Activated T-helper 1 cell treated with anti-CD3 and anti-CD28 coated beads, Interleukin-12 subunit alpha, Interleukin-12 subunit beta, Interleukin-2, Interleukin-4 antibody, amounts not matched to agents 30 ng/mL and 10 ng/mL and 1 ng/mL, durations not matched to agents 14 hours and 24 hours and 36 hours (primary cell): Measurements from ENCODE around the gene SEM1. TPM values are rescaled to one million over a fixed set of nuclear protein-coding genes. Genes with fewer than 3 reads are reported as not detected.
A peak's percentile ranks its signal among the peaks of the same experiment; 100 is the strongest.
"Not testable (repeated sequence)": the region's sequence is repeated elsewhere in the genome, so short reads cannot be mapped to it uniquely, and the experiment has no call there.

Experiments used
- DNase-seq: peaks from one replicate; pipeline ENCODE4 v3.0.0; 2021; ENCODE audit warnings: low spot score
- H3K27ac Mint-ChIP-seq: one replicate; pipeline ENCODE4 v1.8.0; 2021; ENCODE audit warnings: mild to moderate bottlenecking, mixed read lengths
- H3K27me3 Mint-ChIP-seq: one replicate; pipeline ENCODE4 v1.8.0; 2022; ENCODE audit warnings: mild to moderate bottlenecking, moderate library complexity, mixed read lengths; ENCODE audit not compliant: insufficient read depth
- H3K36me3 Mint-ChIP-seq: one replicate; pipeline ENCODE4 v1.8.0; 2021; ENCODE audit warnings: low read depth, mixed read lengths
- H3K4me1 Mint-ChIP-seq: one replicate; pipeline ENCODE4 v1.8.0; 2021; ENCODE audit warnings: low read depth, mixed read lengths
- H3K4me3 Mint-ChIP-seq: one replicate; pipeline ENCODE4 v1.8.0; 2021; ENCODE audit warnings: mild to moderate bottlenecking, moderate library complexity, mixed read lengths
- H3K9me3 Mint-ChIP-seq: one replicate; pipeline ENCODE4 v1.8.0; 2021; ENCODE audit warnings: mixed read lengths
- intact Hi-C: fragments of 100-400 bp; cut with micrococcal nuclease; formaldehyde crosslinking; loops from one replicate; pipeline ENCODE4 v1.15.1; 2024
- total RNA-seq: library from RNA; stranded (reverse); gene quantifications from 2 replicates; pipeline ENCODE4 v1.2.3, GENCODE V29; 2022

SEM1 gene
- total RNA-seq, 1 donor from 2014 or later = 42.8 TPM

GRCh38 chr7:96722928-96723327 is 13.3 kb upstream of the SEM1 start:
- H3K27ac Mint-ChIP-seq, H3K4me1 Mint-ChIP-seq, H3K36me3 Mint-ChIP-seq, H3K4me3 Mint-ChIP-seq, DNase-seq, H3K9me3 Mint-ChIP-seq, intact Hi-C loops: not testable (repeated sequence)
- H3K27me3 Mint-ChIP-seq = peaks cover 15% of the 10 kb centered on the region

GRCh38 chr7:96720843-96721242 is 11.2 kb upstream of the SEM1 start:
- intact Hi-C loops = no loop called here
- Mint-ChIP-seq H3K27me3 (peaks cover 23% of the 10 kb centered on the region), H3K4me3 (no peak overlapping the region), H3K9me3 (no peaks in the 10 kb centered on the region), H3K36me3 (no peaks in the 10 kb centered on the region), H3K27ac (no peak overlapping the region), H3K4me1 (no peaks in the 10 kb centered on the region)
- no peak for DNase-seq

GRCh38 chr7:96719164-96719563 is 9.5 kb upstream of the SEM1 start:
- H3K27me3 Mint-ChIP-seq = peaks cover 25% of the 10 kb centered on the region
- H3K36me3 Mint-ChIP-seq = no peaks in the 10 kb centered on the region
- intact Hi-C loops = no loop called here
- DNase-seq = no peak
- no peak overlapping the region for H3K4me3 Mint-ChIP-seq
- H3K4me1 Mint-ChIP-seq = no peaks in the 10 kb centered on the region
- no peak overlapping the region for H3K27ac Mint-ChIP-seq
- peaks cover 3% of the 10 kb centered on the region for H3K9me3 Mint-ChIP-seq

- H3K9me3 Mint-ChIP-seq = peaks cover 10% of the 10 kb centered on the region
- no peak for DNase-seq
- no peaks in the 10 kb centered on the region for H3K36me3 Mint-ChIP-seq
- intact Hi-C loops = no loop called here
- no peak overlapping the region for H3K27ac Mint-ChIP-seq
- no peaks in the 10 kb centered on the region for H3K4me1 Mint-ChIP-seq
- H3K4me3 Mint-ChIP-seq = no peak overlapping the region
- peaks cover 25% of the 10 kb centered on the region for H3K27me3 Mint-ChIP-seq
Measured at GRCh38 chr7:96718107-96719003, 8.7 kb upstream of the SEM1 start.

- no peak for DNase-seq
- H3K4me1 Mint-ChIP-seq = peaks cover 5% of the 10 kb centered on the region
- intact Hi-C loops = no loop called here
- no peak overlapping the region for H3K4me3 Mint-ChIP-seq
- H3K27me3 Mint-ChIP-seq = peaks cover 15% of the 10 kb centered on the region
- no peak overlapping the region for H3K27ac Mint-ChIP-seq
- peaks cover 2% of the 10 kb centered on the region for H3K36me3 Mint-ChIP-seq
- H3K9me3 Mint-ChIP-seq = peaks cover 20% of the 10 kb centered on the region
Measured at GRCh38 chr7:96713037-96713436, 3.4 kb upstream of the SEM1 start.

- Mint-ChIP-seq H3K4me1 (peaks cover 14% of the 10 kb centered on the region), H3K27me3 (peaks cover 2% of the 10 kb centered on the region), H3K4me3 (no peak overlapping the region), H3K27ac (no peak overlapping the region), H3K9me3 (peaks cover 20% of the 10 kb centered on the region), H3K36me3 (peaks cover 14% of the 10 kb centered on the region)
- DNase-seq = no peak
- intact Hi-C loops = no loop called here
Measured at GRCh38 chr7:96710544-96710943, 898 bp upstream of the SEM1 start.

GRCh38 chr7:96708872-96709271 is 774 bp downstream of the SEM1 start:
- H3K4me3 Mint-ChIP-seq = peak overlapping the region; percentile 99
- peaks cover 14% of the 10 kb centered on the region for H3K4me1 Mint-ChIP-seq

GRCh38 chr7:96707901-96708774 is 1.5 kb downstream of the SEM1 start:
- intact Hi-C loops = loop anchor here (5.0 kb wide), 3 partner anchors 129 to 386 kb away; partner anchors contain the start of gene SLC25A13
- no peak overlapping the region for H3K27ac Mint-ChIP-seq

More at GRCh38 chr7:96708872-96709271, 774 bp downstream of the SEM1 start:
- no peak for DNase-seq
- no peaks in the 10 kb centered on the region for H3K27me3 Mint-ChIP-seq
- intact Hi-C loops = loop anchor here (1.0 to 5.0 kb wide), 4 partner anchors 128 to 408 kb away; partner anchors contain the start of genes SDHAF3 and SLC25A13
- H3K36me3 Mint-ChIP-seq = peaks cover 18% of the 10 kb centered on the region
- peaks cover 15% of the 10 kb centered on the region for H3K9me3 Mint-ChIP-seq
- peak overlapping the region; percentile 98 for H3K27ac Mint-ChIP-seq

GRCh38 chr7:96701258-96701657 is 8.4 kb downstream of the SEM1 start:
- no peak overlapping the region for H3K27ac Mint-ChIP-seq
- H3K4me1 Mint-ChIP-seq = peaks cover 28% of the 10 kb centered on the region
- no peaks in the 10 kb centered on the region for H3K27me3 Mint-ChIP-seq
- DNase-seq = no peak
- no peak overlapping the region for H3K4me3 Mint-ChIP-seq
- H3K36me3 Mint-ChIP-seq = peaks cover 20% of the 10 kb centered on the region
- intact Hi-C loops = no loop called here
- no peaks in the 10 kb centered on the region for H3K9me3 Mint-ChIP-seq

More at GRCh38 chr7:96707901-96708774, 1.5 kb downstream of the SEM1 start:
- H3K4me1 Mint-ChIP-seq = peaks cover 14% of the 10 kb centered on the region
- peaks cover 18% of the 10 kb centered on the region for H3K36me3 Mint-ChIP-seq
- H3K9me3 Mint-ChIP-seq = peaks cover 11% of the 10 kb centered on the region
- no peaks in the 10 kb centered on the region for H3K27me3 Mint-ChIP-seq
- H3K4me3 Mint-ChIP-seq = peak overlapping the region; percentile 99
- DNase-seq = no peak

- Mint-ChIP-seq H3K36me3 (peaks cover 17% of the 10 kb centered on the region), H3K9me3 (no peaks in the 10 kb centered on the region), H3K4me1 (peaks cover 28% of the 10 kb centered on the region), H3K27me3 (no peaks in the 10 kb centered on the region), H3K4me3 (no peak overlapping the region), H3K27ac (no peak overlapping the region)
- intact Hi-C loops = no loop called here
- DNase-seq = no peak
Measured at GRCh38 chr7:96700516-96700915, 9.1 kb downstream of the SEM1 start.

- intact Hi-C loops = no loop called here
- H3K4me3 Mint-ChIP-seq = no peak overlapping the region
- H3K4me1 Mint-ChIP-seq = peaks cover 28% of the 10 kb centered on the region
- DNase-seq = no peak
- H3K9me3 Mint-ChIP-seq = no peaks in the 10 kb centered on the region
- H3K27ac Mint-ChIP-seq = no peak overlapping the region
- H3K36me3 Mint-ChIP-seq = peaks cover 20% of the 10 kb centered on the region
- no peaks in the 10 kb centered on the region for H3K27me3 Mint-ChIP-seq
Measured at GRCh38 chr7:96699219-96699871, 10.3 kb downstream of the SEM1 start.

GRCh38 chr7:96698449-96698848 is 11.2 kb downstream of the SEM1 start:
- H3K27ac Mint-ChIP-seq, H3K4me3 Mint-ChIP-seq, H3K27me3 Mint-ChIP-seq, DNase-seq, intact Hi-C loops, H3K9me3 Mint-ChIP-seq: not testable (repeated sequence)
- Mint-ChIP-seq H3K36me3 (peaks cover 25% of the 10 kb centered on the region), H3K4me1 (peaks cover 28% of the 10 kb centered on the region)
